Measurements from ENCODE around the gene ALDH16A1.

- TF ChIP-seq CTCF (IDR thresholded peaks at IDR 0.05; ENCODE audit: low read depth, low read length, poor library complexity, severe bottlenecking) (no peak), EZH2phosphoT487 (IDR thresholded peaks at IDR 0.05; ENCODE audit: borderline replicate concordance, low read length) (no peak)
These were observed 14.8 kb upstream of the ALDH16A1 start for GRCh38 chr19:49438261-49438660.

All from DOHH2 (cell line).